Mucosa of stomach (tissue), 1 donor: ENCODE results near the gene LYVE1.

Experiments used
- H3K27me3 ChIP-seq: one replicate; pipeline ENCODE4 v1.7.0; 2013; ENCODE audit warnings: mild to moderate bottlenecking, low read length; ENCODE audit not compliant: control insufficient read depth, insufficient read depth
- H3K36me3 ChIP-seq: one replicate; pipeline ENCODE4 v1.7.0; 2013; ENCODE audit warnings: low read length; ENCODE audit not compliant: control insufficient read depth, insufficient read depth
- H3K4me1 ChIP-seq: one replicate; pipeline ENCODE4 v1.7.0; 2013; ENCODE audit warnings: mild to moderate bottlenecking, low read length; ENCODE audit not compliant: control insufficient read depth, insufficient read depth
- H3K4me3 ChIP-seq: one replicate; pipeline ENCODE4 v1.7.0; 2013; ENCODE audit warnings: low read length
- H3K9ac ChIP-seq: one replicate; pipeline ENCODE4 v1.7.0; 2013; ENCODE audit warnings: mild to moderate bottlenecking, low read length, moderate library complexity
- H3K9me3 ChIP-seq: one replicate; pipeline ENCODE4 v1.7.0; 2013; ENCODE audit warnings: mild to moderate bottlenecking, low read length, moderate library complexity; ENCODE audit not compliant: control insufficient read depth
- donor health status: Pancreatic carcinoma.

LYVE1 gene

GRCh38 chr11:10529279-10529678 is 39.2 kb downstream of the LYVE1 start:
- Histone ChIP-seq H3K36me3 (no peaks in the 10 kb centered on the region), H3K4me1 (peaks cover 17% of the 10 kb centered on the region), H3K9me3 (no peaks in the 10 kb centered on the region), H3K9ac (no peak overlapping the region), H3K27me3 (no peaks in the 10 kb centered on the region), H3K4me3 (no peak overlapping the region)

GRCh38 chr11:10528121-10528520 is 40.3 kb downstream of the LYVE1 start:
- Histone ChIP-seq H3K9me3 (no peaks in the 10 kb centered on the region), H3K27me3 (no peaks in the 10 kb centered on the region), H3K9ac (no peak overlapping the region), H3K4me3 (no peak overlapping the region), H3K36me3 (no peaks in the 10 kb centered on the region), H3K4me1 (peaks cover 20% of the 10 kb centered on the region)

- no peaks in the 10 kb centered on the region for H3K36me3 ChIP-seq
- no peaks in the 10 kb centered on the region for H3K9me3 ChIP-seq
- H3K9ac ChIP-seq: no peak overlapping the region
- peaks cover 24% of the 10 kb centered on the region for H3K4me1 ChIP-seq
- H3K4me3 ChIP-seq: no peak overlapping the region
- no peaks in the 10 kb centered on the region for H3K27me3 ChIP-seq
These were observed 41.2 kb downstream of the LYVE1 start for GRCh38 chr11:10526974-10527918.

- no peak overlapping the region for H3K4me3 ChIP-seq
- no peaks in the 10 kb centered on the region for H3K27me3 ChIP-seq
- no peaks in the 10 kb centered on the region for H3K9me3 ChIP-seq
- H3K4me1 ChIP-seq: peaks cover 23% of the 10 kb centered on the region
- no peaks in the 10 kb centered on the region for H3K36me3 ChIP-seq
- no peak overlapping the region for H3K9ac ChIP-seq
These were observed 44.0 kb downstream of the LYVE1 start for GRCh38 chr11:10524471-10524870.

GRCh38 chr11:10522921-10523320 is 45.5 kb downstream of the LYVE1 start:
- Histone ChIP-seq H3K4me1 (peaks cover 13% of the 10 kb centered on the region), H3K4me3 (no peak overlapping the region), H3K27me3 (no peaks in the 10 kb centered on the region), H3K36me3 (no peaks in the 10 kb centered on the region), H3K9me3 (no peaks in the 10 kb centered on the region), H3K9ac (no peak overlapping the region)

- no peak overlapping the region for H3K4me3 ChIP-seq
- H3K27me3 ChIP-seq: no peaks in the 10 kb centered on the region
- H3K4me1 ChIP-seq: peaks cover 8% of the 10 kb centered on the region
- H3K9me3 ChIP-seq: no peaks in the 10 kb centered on the region
- H3K36me3 ChIP-seq: no peaks in the 10 kb centered on the region
- no peak overlapping the region for H3K9ac ChIP-seq
These were observed 46.2 kb downstream of the LYVE1 start for GRCh38 chr11:10522276-10522675.

GRCh38 chr11:10520562-10520961 is 47.9 kb downstream of the LYVE1 start:
- Histone ChIP-seq H3K4me1 (peaks cover 7% of the 10 kb centered on the region), H3K27me3 (no peaks in the 10 kb centered on the region), H3K36me3 (no peaks in the 10 kb centered on the region)

GRCh38 chr11:10519630-10520029 is 48.8 kb downstream of the LYVE1 start:
- H3K9me3 ChIP-seq: no peaks in the 10 kb centered on the region
- H3K4me3 ChIP-seq: no peak overlapping the region
- H3K4me1 ChIP-seq: peaks cover 7% of the 10 kb centered on the region
- H3K36me3 ChIP-seq: no peaks in the 10 kb centered on the region
- H3K9ac ChIP-seq: no peak overlapping the region
- H3K27me3 ChIP-seq: no peaks in the 10 kb centered on the region

More at GRCh38 chr11:10520562-10520961, 47.9 kb downstream of the LYVE1 start:
- Histone ChIP-seq H3K9ac (no peak overlapping the region), H3K9me3 (no peaks in the 10 kb centered on the region), H3K4me3 (no peak overlapping the region)

GRCh38 chr11:10518891-10519290 is 49.6 kb downstream of the LYVE1 start:
- H3K36me3 ChIP-seq: no peaks in the 10 kb centered on the region
- no peaks in the 10 kb centered on the region for H3K9me3 ChIP-seq
- peaks cover 7% of the 10 kb centered on the region for H3K4me1 ChIP-seq
- no peak overlapping the region for H3K9ac ChIP-seq
- no peaks in the 10 kb centered on the region for H3K27me3 ChIP-seq
- no peak overlapping the region for H3K4me3 ChIP-seq

GRCh38 chr11:10518123-10518522 is 50.3 kb downstream of the LYVE1 start:
- Histone ChIP-seq H3K9ac (no peak overlapping the region), H3K36me3 (no peaks in the 10 kb centered on the region), H3K27me3 (no peaks in the 10 kb centered on the region), H3K4me1 (peaks cover 4% of the 10 kb centered on the region), H3K9me3 (no peaks in the 10 kb centered on the region), H3K4me3 (no peak overlapping the region)

- Histone ChIP-seq H3K4me3 (no peak overlapping the region), H3K9ac (no peak overlapping the region), H3K27me3 (no peaks in the 10 kb centered on the region), H3K36me3 (no peaks in the 10 kb centered on the region), H3K9me3 (no peaks in the 10 kb centered on the region), H3K4me1 (no peaks in the 10 kb centered on the region)
These were observed 53.0 kb downstream of the LYVE1 start for GRCh38 chr11:10515418-10515817.

GRCh38 chr11:10514709-10515108 is 53.8 kb downstream of the LYVE1 start:
- Histone ChIP-seq H3K36me3 (no peaks in the 10 kb centered on the region), H3K9ac (no peak overlapping the region)

More at GRCh38 chr11:10514709-10515108, 53.8 kb downstream of the LYVE1 start:
- Histone ChIP-seq H3K4me1 (no peaks in the 10 kb centered on the region), H3K9me3 (no peaks in the 10 kb centered on the region), H3K27me3 (no peaks in the 10 kb centered on the region), H3K4me3 (no peak overlapping the region)
